Subcutaneous adipose tissue (tissue), 4 donors: ENCODE measurements around the gene PWP2. TPM values are rescaled to one million over a fixed set of nuclear protein-coding genes. Genes with fewer than 3 reads are reported as not detected.

Source experiments
- CTCF ChIP-seq: fragments of 450-650 bp; IDR thresholded peaks from one replicate; pipeline ENCODE4 v1.5.1; 2016; ENCODE audit warnings: low read depth, mild to moderate bottlenecking, control low read depth, antibody characterized with exemption, moderate library complexity
- total RNA-seq, 4 donors: library from RNA; depleted of rRNA; stranded (reverse); fragments of >200 nt; gene quantifications; one replicate each; pipeline ENCODE4 v1.1.0, GENCODE V29; 2016

The PWP2 gene
- total RNA-seq, 4 donors from 2014 or later = 3.9 to 13.4 (median 9.4) TPM

- no peak for TF ChIP-seq CTCF
Observed at GRCh38 chr21:44090325-44090724, 16.9 kb upstream of the PWP2 start.

- TF ChIP-seq CTCF = no peak
Observed at GRCh38 chr21:44092211-44092610, 15.0 kb upstream of the PWP2 start.

GRCh38 chr21:44093761-44094160 is 13.4 kb upstream of the PWP2 start:
- no peak for TF ChIP-seq CTCF

- TF ChIP-seq CTCF = no peak
Observed at GRCh38 chr21:44094832-44095231, 12.4 kb upstream of the PWP2 start.

Other genes starting within 250 kb of the PWP2 start
- 10 to 100 TPM; 29.7 to 66.5 (median 33.8) TPM for gene AGPAT3, start 242.2 kb upstream of the PWP2 start, total RNA-seq
- 10 to 100 TPM; 26.0 to 40.3 (median 30.9) TPM for gene TRAPPC10, start 95.1 kb upstream of the PWP2 start, total RNA-seq
- gene GATD3, start 26.3 kb downstream of the PWP2 start, total RNA-seq = 10 to 100 TPM in 3 of 4 donors, 1 to 10 TPM in 1; 5.6 to 97.2 (median 16.4) TPM
- gene ICOSLG, start 133.5 kb downstream of the PWP2 start, total RNA-seq = 1 to 10 TPM; 1.3 to 2.4 (median 1.7) TPM
- not detected for gene DNMT3L, start 154.5 kb downstream of the PWP2 start, total RNA-seq
- gene AIRE, start 178.5 kb downstream of the PWP2 start, total RNA-seq = not detected
- 100 to 1,000 TPM in 1 of 4 donors, 10 to 100 TPM in 3; 51.0 to 177 (median 77.3) TPM for gene PFKL, start 192.7 kb downstream of the PWP2 start, total RNA-seq
- 10 to 100 TPM in 3 of 4 donors, 1 to 10 TPM in 1; 9.1 to 56.7 (median 23.1) TPM for gene CFAP410, start 232.0 kb downstream of the PWP2 start, total RNA-seq
- 1 to 10 TPM; 2.9 to 7.0 (median 6.1) TPM for gene TRPM2, start 246.2 kb downstream of the PWP2 start, total RNA-seq